Tibial artery (tissue), 4 donors: ENCODE measurements around the gene ZDHHC11.
"Not testable (repeated sequence)": the region's sequence is repeated elsewhere in the genome, so short reads cannot be mapped to it uniquely, and the experiment has no call there.

Experiments used
- DNase-seq, 2 donors: peaks; one replicate each; pipeline ENCODE4 v3.0.0-alpha.2; 2019
- H3K27ac ChIP-seq, 2 donors: fragments of 200-600 bp; sonication (generic) in 1 of 2; 1 replicate in 1 of 2; 2 replicates in 1 of 2; pipeline ENCODE4 v1.5.1; 2018 to 2019; ENCODE audit warnings: mild to moderate bottlenecking in 1 of 2
- H3K27me3 ChIP-seq, 2 donors: fragments of 200-600 bp; sonication (generic) in 1 of 2; one replicate each; pipeline versions ENCODE4 v1.5.1 to v1.6.0; 2016 to 2019
- H3K36me3 ChIP-seq, 3 donors: fragments of 200-600 bp; sonication (generic) in 2 of 3; one replicate each; pipeline ENCODE4 v1.5.1; 2016 to 2019; ENCODE audit warnings: mild to moderate bottlenecking in 2 of 3
- H3K4me1 ChIP-seq, 4 donors: fragments of 200-600 bp; sonication (generic) in 2 of 4; 1 replicate in 3 of 4; 2 replicates in 1 of 4; pipeline ENCODE4 v1.5.1; 2016 to 2019
- H3K4me3 ChIP-seq, 2 donors: fragments of 200-600 bp; sonication (generic) in 1 of 2; 1 replicate in 1 of 2; 2 replicates in 1 of 2; pipeline ENCODE4 v1.5.1; 2018 to 2019; ENCODE audit warnings: mild to moderate bottlenecking in 2 of 2
- H3K9me3 ChIP-seq, 3 donors: fragments of 200-600 bp; sonication (generic) in 1 of 3; one replicate each; pipeline ENCODE4 v1.5.1; 2016 to 2019
- intact Hi-C: fragments of 100-400 bp; cut with DNase I; formaldehyde crosslinking; loops from one replicate; pipeline ENCODE4 v1.15.0; 2023; ENCODE audit warnings: low total_unique reads
- TF ChIP-seq, protein P1 (sequence below), 2 experiments: fragments of 200-600 bp in 1 of 2; fragments of 450-650 bp in 1 of 2; IDR thresholded peaks; one replicate each; pipeline ENCODE4 v1.5.1; 2017 to 2019; ENCODE audit warnings: antibody characterized with exemption in 2 of 2, mild to moderate bottlenecking in 1 of 2, moderate library complexity in 1 of 2

The ZDHHC11 gene

DNA sequence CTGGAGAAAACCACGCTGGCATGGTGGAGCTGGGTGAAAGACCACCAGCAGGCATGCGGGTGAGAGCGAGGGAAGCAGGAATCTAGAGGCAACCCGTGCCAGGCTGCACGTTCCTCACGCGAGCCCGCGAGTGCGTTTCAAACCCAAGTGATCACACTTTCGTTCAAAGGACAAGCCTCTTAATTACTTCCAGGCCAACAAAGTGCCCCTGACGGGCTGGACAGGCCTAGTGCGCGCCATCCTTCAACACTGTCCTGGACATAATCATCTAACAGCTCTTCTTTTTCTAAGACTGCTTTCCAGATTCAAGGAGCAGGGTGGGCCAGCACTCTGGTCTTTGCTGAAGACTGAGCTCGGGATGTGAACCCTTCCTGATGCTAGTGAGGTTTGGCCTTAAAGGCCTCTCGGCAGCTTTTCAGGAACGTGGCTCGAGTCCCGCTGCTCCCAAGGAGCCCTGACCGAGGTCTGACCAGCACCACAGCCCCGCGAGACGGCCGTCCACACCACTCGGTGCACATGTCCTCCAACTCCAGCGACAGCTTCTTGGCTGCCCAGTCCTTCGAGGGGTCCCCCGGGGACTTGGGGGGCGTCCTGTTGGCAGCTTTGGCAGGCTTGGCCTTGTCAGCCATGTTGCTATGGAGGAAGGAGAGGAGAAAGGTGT is 81.2 kb downstream of the ZDHHC11 start:
- H3K9me3 ChIP-seq, H3K4me3 ChIP-seq, H3K27ac ChIP-seq, H3K27me3 ChIP-seq, H3K4me1 ChIP-seq, intact Hi-C loops: not testable (repeated sequence)
- peaks cover 0 to 23% (median 10%) of the 10 kb centered on the region in 3 donors for H3K36me3 ChIP-seq
- peak in 1 of 2 donors; percentile 62 for DNase-seq

DNA sequence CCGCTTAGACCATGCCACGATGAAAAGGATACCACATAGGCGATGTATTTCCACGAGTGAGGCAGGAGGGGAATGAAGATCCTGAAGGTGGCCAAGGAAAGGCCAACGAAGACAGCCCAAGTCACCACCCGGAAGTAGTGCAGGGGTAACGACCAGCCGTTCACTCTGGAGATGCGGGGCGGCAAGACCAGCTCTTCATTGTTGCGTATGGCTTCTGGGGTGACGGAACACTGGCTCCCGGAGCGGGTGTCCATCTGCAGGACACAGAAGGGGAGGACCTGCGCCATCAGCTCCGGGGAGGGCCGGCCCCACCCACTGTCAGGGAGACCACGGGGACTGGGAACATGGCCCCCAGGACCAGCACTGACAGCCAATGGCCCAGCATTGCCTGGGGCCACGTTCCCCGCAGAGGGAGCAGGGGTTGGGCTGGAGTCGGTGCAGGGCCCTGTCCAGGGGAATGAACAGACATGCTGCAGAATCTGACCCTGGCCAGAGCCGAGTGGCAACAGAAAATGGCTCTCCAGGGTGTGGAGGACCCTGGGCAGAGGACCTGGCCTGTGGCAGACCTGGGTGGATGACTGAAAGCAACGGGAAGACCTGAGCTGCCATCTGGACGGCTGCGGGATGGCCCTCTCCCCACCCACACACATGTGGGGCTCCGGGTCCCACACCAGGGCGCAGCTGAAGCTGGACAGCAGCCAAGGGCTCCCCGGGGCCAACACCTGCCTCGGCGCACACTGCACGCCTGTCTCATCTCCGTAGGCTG is 83.9 kb downstream of the ZDHHC11 start:
- Histone ChIP-seq H3K27ac (no peak overlapping the region), H3K27me3 (no peaks in the 10 kb centered on the region), H3K9me3 (no peaks in the 10 kb centered on the region), H3K4me3 (no peak overlapping the region), H3K36me3 (peaks cover 0 to 32% (median 16%) of the 10 kb centered on the region in 3 donors), H3K4me1 (no peaks in the 10 kb centered on the region)
- TF ChIP-seq, protein P1, sequence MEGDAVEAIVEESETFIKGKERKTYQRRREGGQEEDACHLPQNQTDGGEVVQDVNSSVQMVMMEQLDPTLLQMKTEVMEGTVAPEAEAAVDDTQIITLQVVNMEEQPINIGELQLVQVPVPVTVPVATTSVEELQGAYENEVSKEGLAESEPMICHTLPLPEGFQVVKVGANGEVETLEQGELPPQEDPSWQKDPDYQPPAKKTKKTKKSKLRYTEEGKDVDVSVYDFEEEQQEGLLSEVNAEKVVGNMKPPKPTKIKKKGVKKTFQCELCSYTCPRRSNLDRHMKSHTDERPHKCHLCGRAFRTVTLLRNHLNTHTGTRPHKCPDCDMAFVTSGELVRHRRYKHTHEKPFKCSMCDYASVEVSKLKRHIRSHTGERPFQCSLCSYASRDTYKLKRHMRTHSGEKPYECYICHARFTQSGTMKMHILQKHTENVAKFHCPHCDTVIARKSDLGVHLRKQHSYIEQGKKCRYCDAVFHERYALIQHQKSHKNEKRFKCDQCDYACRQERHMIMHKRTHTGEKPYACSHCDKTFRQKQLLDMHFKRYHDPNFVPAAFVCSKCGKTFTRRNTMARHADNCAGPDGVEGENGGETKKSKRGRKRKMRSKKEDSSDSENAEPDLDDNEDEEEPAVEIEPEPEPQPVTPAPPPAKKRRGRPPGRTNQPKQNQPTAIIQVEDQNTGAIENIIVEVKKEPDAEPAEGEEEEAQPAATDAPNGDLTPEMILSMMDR (IDR thresholded peaks at IDR 0.05): no peak
- DNase-seq: peak in 1 of 2 donors; percentile 62
- intact Hi-C loops: no loop called here

DNA sequence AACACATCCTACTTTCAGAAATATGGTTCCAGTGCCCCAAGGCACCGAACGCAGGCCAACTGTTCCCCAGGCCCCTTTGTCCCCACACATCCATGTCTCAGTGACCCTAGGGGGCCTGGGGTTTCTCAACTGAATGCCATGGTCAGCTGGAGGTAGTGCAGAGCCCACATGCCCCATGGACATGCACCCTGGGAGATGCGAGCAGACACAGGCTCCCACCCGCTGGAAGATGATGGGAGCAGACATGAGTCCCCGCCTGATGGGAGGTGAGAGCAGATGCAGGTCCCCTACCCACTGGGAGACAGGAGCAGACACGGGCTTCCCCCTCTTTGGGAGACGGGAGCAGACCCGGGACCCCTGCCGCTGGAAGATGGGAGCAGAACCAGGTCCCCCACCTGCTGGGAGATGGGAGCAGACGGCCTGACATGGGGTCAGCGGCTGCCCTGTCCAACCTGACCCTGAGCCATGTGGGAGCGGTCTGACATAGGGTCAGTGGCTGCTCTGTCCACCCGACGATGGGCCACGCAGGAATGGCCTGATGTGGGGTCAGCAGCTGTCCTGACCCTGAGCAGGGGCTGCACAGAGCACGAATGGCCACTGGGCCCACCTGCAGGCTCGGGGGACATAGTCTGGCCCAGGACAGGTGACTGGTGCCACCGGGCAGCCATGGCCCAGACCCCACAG is 84.7 kb downstream of the ZDHHC11 start:
- H3K4me1 ChIP-seq: no peaks in the 10 kb centered on the region
- peak in 1 of 2 donors; percentile 63 for DNase-seq
- no peak overlapping the region for H3K27ac ChIP-seq
- H3K27me3 ChIP-seq: no peaks in the 10 kb centered on the region
- intact Hi-C loops: no loop called here
- H3K36me3 ChIP-seq: peaks cover 0 to 32% (median 16%) of the 10 kb centered on the region in 3 donors
- no peaks in the 10 kb centered on the region for H3K9me3 ChIP-seq
- H3K4me3 ChIP-seq: no peak overlapping the region
- TF ChIP-seq, protein P1 (IDR thresholded peaks at IDR 0.05): no peak

DNA sequence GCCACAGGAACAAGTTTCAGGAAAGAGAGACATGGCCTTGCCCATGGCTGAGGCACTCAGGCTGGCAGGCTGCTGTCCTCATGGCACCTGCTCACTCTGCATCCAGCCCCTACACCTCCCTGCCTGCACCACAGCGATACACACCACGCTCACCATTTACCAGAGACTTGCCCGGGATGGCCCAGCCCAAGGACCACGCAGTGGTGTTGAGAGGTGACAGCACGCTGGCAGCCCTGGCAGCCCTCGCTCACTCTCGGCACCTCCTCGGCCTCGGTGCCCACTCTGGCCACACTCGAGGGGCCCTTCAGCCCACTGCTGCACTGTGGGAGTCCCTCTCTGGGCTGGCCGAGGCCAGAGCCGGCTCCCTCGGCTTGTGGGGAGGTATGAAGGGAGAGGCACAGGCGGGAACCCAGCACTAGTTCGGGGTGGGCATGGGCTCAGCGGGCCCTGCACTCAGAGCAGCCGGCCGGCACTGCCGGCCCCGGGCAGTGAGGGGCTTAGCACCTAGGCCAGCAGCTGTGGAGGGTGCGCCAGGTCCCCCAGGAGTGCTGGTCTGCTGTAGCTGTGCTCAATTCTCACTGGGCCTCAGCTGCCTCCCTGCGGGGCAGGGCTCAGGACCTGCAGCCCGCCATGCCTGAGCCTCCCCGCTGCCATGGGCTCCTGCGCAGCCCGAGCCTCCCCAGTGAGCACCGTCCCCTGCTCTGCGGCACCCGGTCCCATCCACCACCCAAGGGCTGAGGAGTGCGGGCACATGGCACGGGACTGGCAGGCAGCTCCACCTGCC is 86.6 kb downstream of the ZDHHC11 start:
- TF ChIP-seq, protein P1 (IDR thresholded peaks at IDR 0.05): no peak
- DNase-seq: no peak
- no peaks in the 10 kb centered on the region for H3K27me3 ChIP-seq
- no peaks in the 10 kb centered on the region for H3K9me3 ChIP-seq
- no peak overlapping the region for H3K27ac ChIP-seq
- H3K4me3 ChIP-seq: no peak overlapping the region
- intact Hi-C loops: no loop called here
- peaks cover 0 to 38% (median 16%) of the 10 kb centered on the region in 3 donors for H3K36me3 ChIP-seq
- H3K4me1 ChIP-seq: peaks cover 0 to 4% (median 0%) of the 10 kb centered on the region in 4 donors

DNA sequence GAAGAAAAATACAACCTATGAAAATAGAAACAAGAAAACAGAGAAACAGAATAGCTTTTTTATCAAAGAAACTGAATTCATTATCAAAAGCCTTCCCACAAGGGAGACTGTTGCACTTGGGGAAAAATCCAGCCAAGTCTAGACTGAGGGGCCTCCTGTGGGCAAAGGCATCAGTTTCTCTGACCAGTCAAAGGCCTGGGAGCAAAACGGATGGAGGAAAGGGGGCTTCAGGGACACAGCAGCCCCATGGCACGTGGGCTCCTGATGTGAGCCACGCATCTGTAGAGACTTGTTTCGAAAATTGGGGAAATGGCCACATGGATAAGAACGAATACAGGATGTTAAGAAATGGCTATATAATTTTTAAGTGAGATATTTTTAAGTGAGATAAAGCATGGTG is 87.4 kb downstream of the ZDHHC11 start:
- Histone ChIP-seq H3K4me1 (peaks cover 0 to 9% (median 2%) of the 10 kb centered on the region in 4 donors), H3K36me3 (peaks cover 0 to 38% (median 16%) of the 10 kb centered on the region in 3 donors), H3K9me3 (no peaks in the 10 kb centered on the region), H3K27me3 (no peaks in the 10 kb centered on the region), H3K27ac (no peak overlapping the region), H3K4me3 (no peak overlapping the region)
- TF ChIP-seq, protein P1 (IDR thresholded peaks at IDR 0.05): no peak
- DNase-seq: no peak
- intact Hi-C loops: no loop called here

DNA sequence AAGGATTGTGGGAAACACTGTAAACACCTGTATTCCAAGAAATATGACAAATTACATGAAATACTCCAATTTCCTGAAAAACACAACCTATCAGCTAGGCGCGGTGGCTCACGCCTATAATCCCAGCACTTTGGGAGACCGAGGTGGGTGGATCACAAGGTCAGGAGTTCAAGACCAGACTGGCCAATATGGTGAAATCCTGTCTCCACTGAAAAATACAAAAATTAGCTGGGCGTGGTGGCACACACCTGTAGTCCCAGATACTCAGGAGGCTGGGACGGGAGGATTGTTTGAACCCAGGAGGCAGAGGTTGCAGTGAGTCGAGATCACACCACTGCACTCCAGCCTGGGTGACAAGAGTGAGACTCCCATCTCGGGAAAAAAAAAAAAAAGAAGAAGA is 87.8 kb downstream of the ZDHHC11 start:
- intact Hi-C loops: not testable (repeated sequence)

More for the DNA sequence above, 87.8 kb downstream of the ZDHHC11 start:
- H3K9me3 ChIP-seq, H3K27ac ChIP-seq, DNase-seq, H3K4me3 ChIP-seq, H3K27me3 ChIP-seq: not testable (repeated sequence)
- peaks cover 0 to 38% (median 16%) of the 10 kb centered on the region in 3 donors for H3K36me3 ChIP-seq
- peaks cover 0 to 13% (median 3%) of the 10 kb centered on the region in 4 donors for H3K4me1 ChIP-seq
